ENCODE data around the gene KHDC1L.

DNA sequence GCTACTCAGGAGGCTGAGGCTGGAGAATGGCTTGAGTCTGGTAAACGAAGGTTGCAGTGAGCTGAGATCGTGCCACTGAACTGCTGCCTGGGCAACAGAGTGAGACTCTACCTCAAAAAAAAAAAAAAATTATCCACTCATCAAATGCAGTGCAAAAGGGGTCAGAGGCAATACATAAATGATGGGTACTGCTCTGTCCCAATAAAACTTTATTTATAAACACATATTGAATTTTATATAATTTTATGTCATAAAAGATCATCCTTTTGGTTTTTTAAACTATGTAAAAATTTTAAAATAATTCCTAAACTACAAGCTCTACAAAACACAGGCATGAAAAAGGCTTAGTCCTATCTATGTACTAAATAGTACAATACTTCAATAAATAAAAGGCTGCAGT lies 27.4 kb upstream of the KHDC1L start:
- TF ChIP-seq, protein P1, sequence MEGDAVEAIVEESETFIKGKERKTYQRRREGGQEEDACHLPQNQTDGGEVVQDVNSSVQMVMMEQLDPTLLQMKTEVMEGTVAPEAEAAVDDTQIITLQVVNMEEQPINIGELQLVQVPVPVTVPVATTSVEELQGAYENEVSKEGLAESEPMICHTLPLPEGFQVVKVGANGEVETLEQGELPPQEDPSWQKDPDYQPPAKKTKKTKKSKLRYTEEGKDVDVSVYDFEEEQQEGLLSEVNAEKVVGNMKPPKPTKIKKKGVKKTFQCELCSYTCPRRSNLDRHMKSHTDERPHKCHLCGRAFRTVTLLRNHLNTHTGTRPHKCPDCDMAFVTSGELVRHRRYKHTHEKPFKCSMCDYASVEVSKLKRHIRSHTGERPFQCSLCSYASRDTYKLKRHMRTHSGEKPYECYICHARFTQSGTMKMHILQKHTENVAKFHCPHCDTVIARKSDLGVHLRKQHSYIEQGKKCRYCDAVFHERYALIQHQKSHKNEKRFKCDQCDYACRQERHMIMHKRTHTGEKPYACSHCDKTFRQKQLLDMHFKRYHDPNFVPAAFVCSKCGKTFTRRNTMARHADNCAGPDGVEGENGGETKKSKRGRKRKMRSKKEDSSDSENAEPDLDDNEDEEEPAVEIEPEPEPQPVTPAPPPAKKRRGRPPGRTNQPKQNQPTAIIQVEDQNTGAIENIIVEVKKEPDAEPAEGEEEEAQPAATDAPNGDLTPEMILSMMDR (conservative IDR thresholded peaks at IDR 0.05; ENCODE audit: low read depth in 2 of 2) = no peak
- TF ChIP-seq, protein P2, sequence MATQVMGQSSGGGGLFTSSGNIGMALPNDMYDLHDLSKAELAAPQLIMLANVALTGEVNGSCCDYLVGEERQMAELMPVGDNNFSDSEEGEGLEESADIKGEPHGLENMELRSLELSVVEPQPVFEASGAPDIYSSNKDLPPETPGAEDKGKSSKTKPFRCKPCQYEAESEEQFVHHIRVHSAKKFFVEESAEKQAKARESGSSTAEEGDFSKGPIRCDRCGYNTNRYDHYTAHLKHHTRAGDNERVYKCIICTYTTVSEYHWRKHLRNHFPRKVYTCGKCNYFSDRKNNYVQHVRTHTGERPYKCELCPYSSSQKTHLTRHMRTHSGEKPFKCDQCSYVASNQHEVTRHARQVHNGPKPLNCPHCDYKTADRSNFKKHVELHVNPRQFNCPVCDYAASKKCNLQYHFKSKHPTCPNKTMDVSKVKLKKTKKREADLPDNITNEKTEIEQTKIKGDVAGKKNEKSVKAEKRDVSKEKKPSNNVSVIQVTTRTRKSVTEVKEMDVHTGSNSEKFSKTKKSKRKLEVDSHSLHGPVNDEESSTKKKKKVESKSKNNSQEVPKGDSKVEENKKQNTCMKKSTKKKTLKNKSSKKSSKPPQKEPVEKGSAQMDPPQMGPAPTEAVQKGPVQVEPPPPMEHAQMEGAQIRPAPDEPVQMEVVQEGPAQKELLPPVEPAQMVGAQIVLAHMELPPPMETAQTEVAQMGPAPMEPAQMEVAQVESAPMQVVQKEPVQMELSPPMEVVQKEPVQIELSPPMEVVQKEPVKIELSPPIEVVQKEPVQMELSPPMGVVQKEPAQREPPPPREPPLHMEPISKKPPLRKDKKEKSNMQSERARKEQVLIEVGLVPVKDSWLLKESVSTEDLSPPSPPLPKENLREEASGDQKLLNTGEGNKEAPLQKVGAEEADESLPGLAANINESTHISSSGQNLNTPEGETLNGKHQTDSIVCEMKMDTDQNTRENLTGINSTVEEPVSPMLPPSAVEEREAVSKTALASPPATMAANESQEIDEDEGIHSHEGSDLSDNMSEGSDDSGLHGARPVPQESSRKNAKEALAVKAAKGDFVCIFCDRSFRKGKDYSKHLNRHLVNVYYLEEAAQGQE (IDR thresholded peaks at IDR 0.05; ENCODE audit: unreplicated experiment) = no peak
- TF ChIP-seq, protein P3, sequence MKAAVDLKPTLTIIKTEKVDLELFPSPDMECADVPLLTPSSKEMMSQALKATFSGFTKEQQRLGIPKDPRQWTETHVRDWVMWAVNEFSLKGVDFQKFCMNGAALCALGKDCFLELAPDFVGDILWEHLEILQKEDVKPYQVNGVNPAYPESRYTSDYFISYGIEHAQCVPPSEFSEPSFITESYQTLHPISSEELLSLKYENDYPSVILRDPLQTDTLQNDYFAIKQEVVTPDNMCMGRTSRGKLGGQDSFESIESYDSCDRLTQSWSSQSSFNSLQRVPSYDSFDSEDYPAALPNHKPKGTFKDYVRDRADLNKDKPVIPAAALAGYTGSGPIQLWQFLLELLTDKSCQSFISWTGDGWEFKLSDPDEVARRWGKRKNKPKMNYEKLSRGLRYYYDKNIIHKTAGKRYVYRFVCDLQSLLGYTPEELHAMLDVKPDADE (IDR thresholded peaks at IDR 0.05) = no peak
- no peak for TF ChIP-seq POLR2AphosphoS5 (IDR thresholded peaks at IDR 0.05; ENCODE audit: low read depth)
- TF ChIP-seq EZH2 (IDR thresholded peaks at IDR 0.05; ENCODE audit: low read depth, unreplicated experiment) = no peak
- TF ChIP-seq CREB1 (CRISPR knock-in tag; IDR thresholded peaks at IDR 0.05; ENCODE audit: low read depth) = no peak
- TF ChIP-seq STAT1 (IDR thresholded peaks at IDR 0.05; ENCODE audit: unreplicated experiment) = no peak
